Ramos (cell line): ENCODE results near the gene SLC10A7.
"Not testable (repeated sequence)": the region's sequence is repeated elsewhere in the genome, so short reads cannot be mapped to it uniquely, and the experiment has no call there.

ENCODE experiments used
- in situ Hi-C: fragments of 300-500 bp; cut with MboI; formaldehyde crosslinking; loops from one replicate; pipeline ENCODE4 v1.14.3; 2022; ENCODE audit warnings: low sequenced_read_pairs; ENCODE audit not compliant: unreplicated experiment

The SLC10A7 gene

DNA sequence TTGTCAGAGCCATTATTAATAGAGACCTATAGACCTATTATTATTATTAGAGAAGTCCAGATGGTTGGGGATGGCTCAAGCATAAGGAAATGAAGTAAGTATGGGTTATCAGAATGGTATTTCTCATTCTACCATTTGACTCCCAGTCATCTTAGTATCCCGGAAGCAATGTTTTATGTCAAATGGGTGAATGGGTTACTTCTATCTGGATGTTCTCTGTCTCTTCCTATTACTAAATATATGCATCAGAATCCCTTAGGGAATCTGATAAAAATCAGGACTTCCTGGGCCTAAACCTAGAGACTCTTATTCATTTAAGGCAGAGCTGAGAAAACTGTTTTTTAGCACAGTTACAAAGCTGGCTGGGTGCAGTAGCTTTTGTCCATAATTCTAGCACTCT, 149.9 kb downstream of the SLC10A7 start:
- in situ Hi-C loops, result no loop called here

DNA sequence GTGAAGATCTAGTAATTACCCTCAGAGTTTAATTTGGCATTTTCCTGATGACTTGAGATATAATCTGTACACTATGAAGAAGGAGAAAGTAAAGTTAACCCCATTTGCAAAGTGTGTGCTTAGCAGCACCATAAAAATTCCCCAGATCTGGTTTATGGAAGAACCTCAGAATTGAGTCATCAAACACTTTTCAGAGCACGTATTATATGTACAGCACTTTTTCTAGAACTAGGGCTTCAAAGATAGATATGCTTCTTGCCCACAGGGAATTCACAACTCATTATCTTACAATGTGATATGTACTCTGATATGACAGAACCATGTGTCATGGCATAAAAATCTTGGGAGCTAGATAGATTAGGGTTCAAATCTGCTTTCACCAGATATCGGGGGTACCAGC, 150.9 kb downstream of the SLC10A7 start:
- in situ Hi-C loops, result no loop called here

DNA sequence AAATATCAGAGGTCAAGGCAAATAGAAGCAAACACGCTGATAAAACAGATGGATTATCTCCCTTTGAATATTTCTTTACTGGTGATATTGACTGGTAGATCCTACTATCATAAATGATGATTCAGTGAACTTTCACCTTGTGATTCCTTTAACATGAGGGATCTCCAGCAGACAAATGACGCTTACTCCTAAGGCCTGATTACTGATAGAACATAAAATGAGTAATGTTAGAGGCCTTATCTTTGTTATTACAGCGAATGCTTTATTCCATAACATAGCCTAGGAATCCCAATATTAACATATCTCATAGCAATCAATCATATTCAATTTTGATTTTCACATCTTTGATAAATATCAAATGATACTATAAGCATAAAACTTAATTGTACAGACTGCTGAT, 152.3 kb downstream of the SLC10A7 start:
- in situ Hi-C loops, result no loop called here

DNA sequence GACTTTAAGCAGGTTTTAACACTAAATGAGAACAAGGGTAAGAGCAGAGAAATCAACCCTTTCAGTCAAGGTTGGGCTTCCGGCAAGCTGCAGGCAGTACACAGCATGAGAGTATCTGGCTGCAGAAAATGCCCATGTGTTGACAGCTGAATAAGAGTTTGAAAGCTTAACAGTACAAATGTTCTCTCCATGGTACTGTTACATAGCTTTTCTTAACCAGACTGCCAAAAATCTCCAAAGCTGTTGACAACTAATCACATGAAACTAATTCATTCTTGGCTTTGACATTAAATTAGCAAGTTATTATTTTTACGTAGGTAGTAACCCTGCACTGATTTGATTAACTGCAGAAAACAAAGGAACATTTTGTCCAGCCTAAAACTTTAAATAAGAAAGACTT, 153.5 kb downstream of the SLC10A7 start:
- in situ Hi-C loops, result no loop called here

DNA sequence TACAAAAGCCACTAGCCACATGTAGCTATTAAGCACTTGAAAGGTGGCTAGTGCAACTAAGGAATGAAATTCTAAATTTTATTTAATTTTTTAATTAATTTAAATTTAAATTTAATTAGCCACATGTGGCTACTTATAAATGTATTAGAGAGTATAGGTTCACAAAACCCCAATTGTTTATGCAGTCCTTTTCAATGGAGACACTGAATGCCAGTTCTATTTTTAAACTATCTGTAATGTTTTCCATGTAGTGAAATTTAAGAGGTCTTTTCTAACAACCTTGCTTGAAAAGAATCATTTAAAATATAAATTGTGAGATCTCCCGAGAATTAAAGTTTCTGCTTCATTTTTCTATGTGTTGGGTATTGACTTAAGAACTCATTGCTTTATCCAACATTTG, 154.4 kb downstream of the SLC10A7 start:
- in situ Hi-C loops, result no loop called here

DNA sequence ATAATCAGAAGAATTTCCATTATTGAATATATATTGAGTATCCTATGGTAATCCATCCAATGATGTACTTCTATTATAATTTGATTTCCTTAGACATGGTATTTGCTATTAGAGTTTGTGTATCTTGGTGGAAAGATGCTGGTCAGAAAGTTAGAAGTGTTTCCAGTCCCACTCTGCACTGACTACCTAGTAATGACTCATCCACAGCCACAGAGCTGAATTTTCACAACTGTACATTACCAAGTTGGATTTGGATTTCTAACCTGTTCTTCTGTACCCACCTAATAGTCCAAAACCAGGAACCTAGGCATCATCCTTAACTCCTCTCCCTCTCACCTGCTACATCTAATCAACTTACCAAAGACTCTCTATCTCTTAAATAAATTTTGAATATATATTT, 162.0 kb downstream of the SLC10A7 start:
- in situ Hi-C loops, result no loop called here

DNA sequence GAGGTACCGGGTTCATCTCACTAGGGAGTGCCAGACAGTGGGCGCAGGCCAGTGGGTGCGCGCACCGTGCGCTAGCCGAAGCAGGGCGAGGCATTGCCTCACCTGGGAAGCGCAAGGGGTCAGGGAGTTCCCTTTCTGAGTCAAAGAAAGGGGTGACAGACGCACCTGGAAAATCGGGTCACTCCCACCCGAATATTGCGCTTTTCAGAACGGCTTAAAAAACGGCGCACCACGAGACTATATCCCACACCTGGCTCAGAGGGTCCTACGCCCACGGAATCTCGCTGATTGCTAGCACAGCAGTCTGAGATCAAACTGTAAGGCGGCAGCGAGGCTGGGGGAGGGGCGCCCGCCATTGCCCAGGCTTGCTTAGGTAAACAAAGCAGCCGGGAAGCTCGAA, 171.6 kb downstream of the SLC10A7 start:
- in situ Hi-C loops, result not testable (repeated sequence)

DNA sequence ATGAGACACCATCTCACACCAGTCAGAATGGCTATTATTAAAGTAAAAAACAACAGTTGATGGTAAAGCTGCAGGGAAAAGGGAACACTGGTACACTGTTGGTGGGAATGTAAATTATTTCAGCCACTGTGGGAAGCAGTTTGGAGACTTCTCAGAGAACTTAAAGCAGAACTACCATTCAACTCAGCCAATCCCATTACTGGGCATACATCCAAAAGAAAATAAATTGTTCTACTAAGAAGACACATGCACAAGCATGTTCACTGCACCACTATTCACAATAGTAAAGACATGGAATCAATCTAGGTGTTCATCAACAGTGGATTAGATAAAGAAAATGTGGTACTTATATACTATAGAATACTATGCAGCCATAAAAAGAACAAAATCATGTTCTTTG, 172.4 kb downstream of the SLC10A7 start:
- in situ Hi-C loops, result loop anchor here (25.0 kb wide), 1 partner anchor 738 kb away; no protein-coding TSS in a partner anchor

DNA sequence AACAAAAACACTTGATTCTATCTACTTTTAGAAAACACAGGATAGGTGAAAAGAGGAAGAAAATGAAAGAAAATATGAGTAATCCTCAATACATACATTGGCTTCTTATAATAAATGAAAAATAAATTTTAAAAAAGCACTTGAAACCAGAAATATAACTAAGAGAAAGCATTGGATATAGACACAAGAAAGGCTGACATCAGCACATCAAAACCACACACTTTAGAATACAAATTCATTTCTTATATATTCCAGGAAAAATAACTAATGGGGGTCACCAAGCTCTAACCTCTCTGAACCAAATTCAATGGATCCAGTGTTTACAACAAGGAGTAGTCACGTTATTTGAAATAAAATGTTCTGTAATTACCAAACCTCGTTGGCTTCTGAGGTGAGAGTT, 173.9 kb downstream of the SLC10A7 start:
- in situ Hi-C loops, result loop anchor here (25.0 kb wide), 1 partner anchor 739 kb away; no protein-coding TSS in a partner anchor

DNA sequence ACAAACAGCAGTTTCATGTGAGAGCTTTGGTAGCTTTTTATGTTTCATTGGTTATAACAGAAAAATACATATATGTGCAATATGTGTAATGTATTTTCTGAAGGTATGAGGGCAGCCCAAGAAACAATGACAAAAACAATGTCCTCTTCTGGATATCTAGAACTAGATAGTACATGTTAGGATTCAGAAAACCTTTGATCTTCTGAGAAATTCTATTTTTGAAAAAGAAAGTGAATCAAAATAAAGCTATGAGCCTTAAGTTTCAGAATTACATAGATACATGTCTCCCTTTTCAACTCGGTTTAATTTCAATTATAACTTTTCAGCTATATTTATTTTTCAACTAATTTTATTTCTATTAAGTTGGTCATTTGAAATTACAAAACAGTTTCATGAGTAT, 175.5 kb downstream of the SLC10A7 start:
- in situ Hi-C loops, result loop anchor here (25.0 kb wide), 1 partner anchor 741 kb away; no protein-coding TSS in a partner anchor

DNA sequence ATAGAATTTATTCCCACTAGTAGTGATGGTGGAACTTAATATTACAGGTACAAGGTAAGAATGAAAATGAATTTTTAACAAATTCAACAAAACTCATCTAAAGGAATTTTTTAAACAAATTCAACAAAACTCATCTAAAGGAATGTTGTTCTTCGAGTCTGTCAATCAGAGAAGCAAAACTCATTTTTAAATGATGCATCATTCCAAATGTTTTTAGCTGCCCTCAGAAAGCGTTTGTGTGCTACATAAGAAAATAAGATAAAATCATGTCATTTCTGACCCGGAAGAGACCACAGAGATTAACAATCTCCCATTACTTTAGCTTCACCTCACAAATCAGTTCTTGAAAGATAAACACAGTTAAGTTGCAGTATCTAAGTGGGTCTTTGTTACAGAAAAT, 178.0 kb downstream of the SLC10A7 start:
- in situ Hi-C loops, result loop anchor here (25.0 kb wide), 1 partner anchor 744 kb away; no protein-coding TSS in a partner anchor

DNA sequence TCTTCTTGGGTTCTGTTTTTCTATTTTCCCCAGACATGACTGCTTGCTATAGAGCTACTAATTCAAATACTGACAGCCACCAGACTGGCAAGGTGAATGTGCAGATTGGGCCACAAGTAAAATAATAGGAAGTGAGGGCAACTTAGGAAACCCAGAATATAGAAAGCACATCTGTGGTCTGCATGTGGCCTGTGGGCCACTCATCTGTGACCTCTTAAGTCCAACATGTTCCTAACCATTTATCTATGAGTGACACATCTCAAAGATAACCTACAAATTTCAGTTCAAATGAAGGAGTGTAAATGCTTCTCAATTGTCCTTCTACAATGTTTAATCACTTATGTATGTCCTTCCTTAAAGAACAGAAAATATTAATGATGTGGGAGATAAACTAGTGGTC, 178.5 kb downstream of the SLC10A7 start:
- in situ Hi-C loops, result loop anchor here (25.0 kb wide), 1 partner anchor 744 kb away; no protein-coding TSS in a partner anchor

DNA sequence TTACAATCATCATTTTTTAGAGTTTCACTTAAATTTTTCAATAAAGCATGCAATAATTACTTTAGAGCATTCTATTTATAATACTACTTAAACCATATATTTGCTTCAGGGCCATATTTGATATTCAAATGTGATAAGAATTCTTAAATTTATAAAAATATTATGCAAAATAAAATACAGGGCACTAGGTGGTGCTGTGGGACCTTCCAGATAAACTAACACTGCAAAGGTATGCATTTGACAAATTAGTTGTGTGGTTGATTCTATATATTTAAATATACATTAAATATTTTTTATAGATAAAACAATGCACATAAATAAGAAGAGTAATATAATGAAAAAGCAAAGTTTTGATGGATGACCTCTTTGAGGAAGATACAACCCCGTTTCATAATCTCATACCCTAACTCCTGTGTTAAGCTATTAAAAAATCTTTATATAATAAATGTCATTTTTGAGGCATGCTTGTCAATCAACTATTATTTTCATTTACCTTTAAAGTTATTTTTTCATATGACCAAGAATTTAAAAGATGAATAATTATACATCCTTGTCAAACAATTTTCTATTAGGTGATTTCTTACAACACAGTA, 179.0 kb downstream of the SLC10A7 start:
- in situ Hi-C loops, result loop anchor here (25.0 kb wide), 1 partner anchor 745 kb away; no protein-coding TSS in a partner anchor

DNA sequence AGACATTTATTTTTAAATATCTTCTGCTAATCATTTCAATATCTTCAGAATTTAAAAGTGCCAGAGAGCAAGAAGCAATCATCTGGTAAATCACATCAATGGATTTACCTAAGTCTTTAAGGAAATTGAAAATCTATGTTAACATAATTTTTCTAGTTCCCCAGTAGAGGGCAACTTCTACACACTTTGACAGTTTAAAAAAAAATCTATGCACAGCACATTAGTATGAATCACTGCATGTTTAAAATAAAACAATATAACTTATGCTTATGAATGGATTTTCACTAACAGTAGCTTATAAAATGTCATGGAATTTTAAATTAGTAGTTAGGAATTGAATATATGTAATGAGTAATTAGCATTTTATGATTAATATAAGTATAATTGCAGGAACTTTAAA, 180.9 kb downstream of the SLC10A7 start:
- in situ Hi-C loops, result loop anchor here (25.0 kb wide), 1 partner anchor 747 kb away; no protein-coding TSS in a partner anchor

DNA sequence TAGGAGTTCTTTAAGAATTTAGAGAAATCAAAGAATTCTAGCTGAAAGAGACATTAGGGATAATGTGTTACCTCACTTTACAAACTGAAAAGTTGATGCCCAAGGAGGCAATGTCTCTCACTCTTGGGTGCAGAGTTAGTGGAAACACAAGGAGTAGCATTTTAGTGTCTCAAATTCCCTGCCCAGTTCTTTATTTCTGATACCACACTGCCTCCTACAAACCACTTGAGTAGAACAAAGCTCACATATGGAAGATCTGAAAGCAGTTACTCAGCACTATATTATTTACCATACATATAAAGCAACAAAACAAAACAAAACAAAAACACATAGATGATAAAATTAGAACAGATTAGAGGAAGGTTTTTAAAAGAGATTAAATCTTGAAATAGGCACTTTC, 183.2 kb downstream of the SLC10A7 start:
- in situ Hi-C loops, result loop anchor here (25.0 kb wide), 1 partner anchor 749 kb away; no protein-coding TSS in a partner anchor

DNA sequence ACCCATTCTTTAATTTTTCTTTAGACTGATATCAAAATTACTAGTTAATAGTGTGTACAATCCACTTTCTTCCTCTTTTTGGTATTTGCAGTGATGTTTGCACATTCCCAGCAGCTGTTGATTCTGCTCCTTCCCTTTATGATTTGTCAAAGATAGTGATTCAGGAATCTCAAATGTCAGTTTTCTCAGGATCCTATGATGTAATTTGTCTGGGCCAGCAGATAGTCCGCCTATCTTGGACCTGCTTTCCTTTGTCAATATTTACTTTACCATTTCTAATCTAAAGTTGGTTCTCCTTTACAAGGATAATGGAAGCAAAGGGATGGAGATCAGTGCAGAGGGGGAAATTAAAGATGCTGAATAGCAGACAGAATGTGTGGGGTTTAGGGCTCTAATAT, 185.3 kb downstream of the SLC10A7 start:
- in situ Hi-C loops, result loop anchor here (25.0 kb wide), 1 partner anchor 751 kb away; no protein-coding TSS in a partner anchor

DNA sequence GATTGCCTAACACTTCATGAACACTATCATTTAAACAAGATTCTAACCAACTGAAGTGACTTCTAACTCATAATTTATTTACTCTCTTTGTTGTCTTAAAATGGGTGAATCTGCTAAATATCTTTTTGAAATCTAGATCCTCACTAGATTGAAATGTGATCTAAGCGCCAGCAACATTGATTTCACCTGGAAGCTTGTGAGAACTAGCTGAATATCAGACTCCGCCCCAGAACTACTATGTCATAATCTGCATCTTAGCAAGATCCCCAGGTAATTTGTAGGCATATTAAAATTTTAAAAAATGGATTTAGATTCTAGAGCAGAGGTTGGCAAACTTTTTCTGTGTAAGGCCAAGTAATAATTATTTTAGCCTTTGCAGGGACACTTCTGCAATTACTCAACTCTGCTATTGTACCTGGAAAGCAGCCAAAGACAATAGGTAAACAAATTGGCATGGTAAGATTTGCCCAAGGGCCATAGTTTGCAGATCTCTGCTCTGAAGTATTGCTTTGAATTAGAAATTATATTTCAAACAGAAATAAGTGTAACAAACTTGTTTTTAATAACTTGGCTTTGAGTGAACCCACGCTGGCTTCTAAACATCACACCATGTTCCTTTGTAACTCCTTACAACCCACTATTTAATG, 185.9 kb downstream of the SLC10A7 start:
- in situ Hi-C loops, result loop anchor here (25.0 kb wide), 1 partner anchor 751 kb away; no protein-coding TSS in a partner anchor

DNA sequence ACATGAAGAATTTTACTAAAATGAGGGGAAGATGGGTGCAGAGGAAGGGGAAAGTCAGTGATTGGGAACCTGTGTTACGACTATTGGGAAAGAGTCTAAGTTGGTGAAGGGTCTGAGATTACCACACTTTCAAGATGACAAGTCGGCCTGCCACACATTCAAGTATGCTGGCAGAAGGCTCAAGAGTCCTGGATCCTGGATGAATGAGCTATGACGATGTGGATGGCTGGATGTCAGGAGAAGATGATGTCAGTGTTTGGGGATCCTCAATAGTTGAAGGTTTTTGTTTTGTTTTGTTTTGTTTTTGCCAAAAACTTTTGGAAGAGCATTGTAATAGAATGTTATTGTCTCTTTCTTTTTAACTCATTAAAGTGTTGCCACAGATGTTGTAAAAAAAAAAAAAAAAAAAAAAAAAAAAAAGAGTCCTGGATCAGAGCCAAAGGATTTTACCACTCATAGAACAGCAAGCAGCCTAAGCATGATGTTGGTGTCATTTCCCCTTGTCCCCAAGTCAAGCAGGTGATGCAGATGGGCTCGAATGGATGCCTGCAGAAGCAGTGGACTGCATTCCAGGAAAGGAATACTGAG, 186.8 kb downstream of the SLC10A7 start:
- in situ Hi-C loops, result loop anchor here (25.0 kb wide), 1 partner anchor 752 kb away; no protein-coding TSS in a partner anchor

DNA sequence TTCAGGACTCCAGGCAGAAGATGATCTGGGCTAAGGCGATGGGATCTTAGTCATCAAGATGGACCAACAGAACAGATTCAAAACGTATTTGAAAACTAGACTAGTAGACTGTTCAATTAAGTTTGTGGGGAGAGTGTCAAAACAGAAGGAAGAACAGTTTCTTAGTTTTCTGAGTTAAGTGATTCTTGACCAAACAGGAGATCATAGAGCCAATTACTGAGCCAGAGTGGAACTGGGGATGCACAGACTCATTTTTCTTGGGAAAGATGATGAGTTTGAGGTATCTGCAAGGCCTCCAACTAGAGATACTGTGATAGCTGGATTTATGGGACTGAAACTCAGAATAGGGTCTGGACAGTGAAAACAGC, 187.9 kb downstream of the SLC10A7 start:
- in situ Hi-C loops, result loop anchor here (25.0 kb wide), 1 partner anchor 753 kb away; no protein-coding TSS in a partner anchor

DNA sequence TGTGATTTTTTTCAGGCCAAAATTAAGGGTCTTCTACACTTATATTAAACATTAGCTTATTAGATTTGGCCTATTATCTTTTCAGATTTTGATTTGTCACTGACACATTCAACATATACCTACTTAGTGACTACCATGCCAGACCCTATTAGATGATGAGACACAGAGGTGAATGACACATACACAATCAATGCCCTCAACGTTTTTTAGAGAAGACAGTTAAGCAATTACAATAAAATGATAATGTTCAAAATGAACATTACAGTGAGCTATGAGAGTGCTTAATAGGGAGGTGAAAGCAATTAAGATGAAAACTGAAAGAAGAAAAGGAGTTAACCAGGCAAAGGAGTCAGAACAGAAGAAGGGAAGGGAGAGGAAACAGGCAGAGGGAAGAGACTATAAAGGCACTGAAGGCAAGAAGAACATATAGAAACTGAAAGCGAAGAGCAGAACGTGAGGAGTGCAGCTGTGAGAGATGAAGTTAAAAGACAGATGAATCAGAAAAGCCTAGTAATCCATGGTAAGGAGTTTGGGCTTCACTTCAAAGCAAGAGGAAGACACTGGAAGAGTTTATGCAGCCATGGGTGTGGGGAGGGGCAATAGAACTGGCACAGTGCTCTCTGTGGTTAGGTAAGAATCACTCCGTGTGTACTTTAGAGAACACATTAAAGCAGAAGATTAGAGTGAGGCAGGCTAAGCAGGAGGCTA, 188.4 kb downstream of the SLC10A7 start:
- in situ Hi-C loops, result loop anchor here (25.0 kb wide), 1 partner anchor 754 kb away; no protein-coding TSS in a partner anchor
